CD4-positive, alpha-beta T cell treated with Interleukin-17A for 1 hour (primary cell): ENCODE results near the gene ZNF282.

Experiments
- DNase-seq: peaks from one replicate; pipeline ENCODE4 v3.0.0-alpha.2; 2020

The ZNF282 gene

DNA sequence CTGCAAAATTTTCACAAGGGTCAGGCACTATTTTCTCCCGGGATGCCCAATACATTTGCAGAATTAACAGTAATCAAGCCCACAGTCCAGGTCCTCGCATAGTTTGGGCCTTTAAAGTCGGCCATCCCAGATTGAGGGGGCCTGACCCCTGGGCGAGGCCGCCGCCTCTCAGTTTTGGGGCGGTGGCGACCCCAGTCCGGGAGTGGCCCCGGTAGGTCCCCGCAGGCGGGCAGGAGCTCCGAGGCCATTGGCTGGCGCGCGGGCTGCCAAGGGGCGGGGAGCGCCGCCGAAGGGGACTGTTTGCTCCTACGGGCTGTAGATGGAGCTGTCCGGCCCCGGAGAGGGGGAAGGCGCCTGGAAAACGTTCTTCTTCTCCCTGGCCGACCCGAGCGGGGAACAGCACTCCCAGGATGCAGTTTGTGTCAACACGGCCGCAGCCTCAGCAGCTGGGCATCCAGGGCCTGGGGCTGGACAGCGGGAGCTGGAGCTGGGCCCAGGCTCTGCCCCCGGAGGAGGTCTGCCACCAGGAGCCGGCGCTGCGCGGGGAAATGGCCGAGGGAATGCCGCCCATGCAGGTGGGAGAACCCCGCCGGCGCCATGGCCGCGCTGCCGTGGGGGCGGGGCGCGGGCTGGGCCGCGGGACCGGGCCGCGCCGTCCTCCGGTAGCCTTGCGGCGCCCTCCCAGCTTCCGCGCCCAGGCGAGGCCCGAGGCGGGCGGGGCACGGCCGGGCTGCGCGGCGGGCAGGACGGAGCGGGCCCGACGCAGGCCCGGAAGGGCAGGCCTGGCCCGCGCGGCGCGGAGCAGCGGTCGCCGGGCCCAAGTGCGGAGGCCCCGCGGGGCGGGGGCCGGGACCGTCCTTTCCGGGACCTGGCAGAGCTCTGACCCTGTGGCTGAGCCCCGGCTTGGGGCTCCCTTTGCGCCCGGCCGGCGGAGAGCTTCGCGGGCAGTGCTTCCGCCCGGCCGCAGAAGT, at the start of gene ZNF282:
TSS of gene ZNF282 (plus strand) at position 367 of the 971 bp plus-strand sequence. CDS start at position 411, 44 bp downstream.
- peak; percentile 64 for DNase-seq

DNA sequence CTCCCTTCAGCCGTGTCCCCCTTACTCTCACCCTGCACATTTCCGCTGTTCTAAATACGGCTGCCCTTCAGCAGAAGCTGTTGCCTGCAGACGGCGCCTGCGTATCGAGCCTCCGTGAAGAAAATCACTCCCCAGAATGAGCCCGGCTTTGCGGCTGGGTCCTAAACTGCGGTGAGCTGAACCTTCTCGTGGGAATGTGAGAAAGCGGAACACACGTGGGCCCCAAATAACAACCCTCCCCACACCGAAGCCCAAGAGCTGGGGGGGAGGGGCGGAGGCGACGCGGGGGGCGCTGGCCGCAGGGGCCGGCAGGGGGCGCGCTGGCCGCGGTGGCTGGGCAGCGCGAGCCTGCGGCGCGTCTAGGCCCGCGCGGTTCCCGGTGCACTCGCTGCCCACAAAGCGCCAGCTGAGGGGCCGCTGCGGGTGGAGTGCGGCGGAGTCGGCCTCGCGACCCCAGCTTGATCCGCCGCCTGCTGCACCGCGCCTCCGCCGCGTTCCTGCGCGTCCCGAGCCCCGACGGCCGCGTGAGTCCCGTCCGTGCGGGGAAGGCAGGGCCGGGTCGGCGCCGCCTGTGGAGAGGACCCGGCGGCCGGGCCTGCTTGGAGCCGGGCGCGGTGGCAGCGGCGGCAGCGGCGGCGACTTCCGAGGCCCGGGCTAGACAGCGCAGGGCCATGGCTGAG, 48.1 kb upstream of the ZNF282 start, which contains the start of gene ZNF398:
TSS of gene ZNF398 (plus strand) at position 382 of the 680 bp plus-strand sequence. CDS start at position 672, 290 bp downstream.
- peak; percentile 89 for DNase-seq

GRCh38 chr7:149147752-149148653, 47.3 kb upstream of the ZNF282 start:
- DNase-seq = peak; percentile 62

DNA sequence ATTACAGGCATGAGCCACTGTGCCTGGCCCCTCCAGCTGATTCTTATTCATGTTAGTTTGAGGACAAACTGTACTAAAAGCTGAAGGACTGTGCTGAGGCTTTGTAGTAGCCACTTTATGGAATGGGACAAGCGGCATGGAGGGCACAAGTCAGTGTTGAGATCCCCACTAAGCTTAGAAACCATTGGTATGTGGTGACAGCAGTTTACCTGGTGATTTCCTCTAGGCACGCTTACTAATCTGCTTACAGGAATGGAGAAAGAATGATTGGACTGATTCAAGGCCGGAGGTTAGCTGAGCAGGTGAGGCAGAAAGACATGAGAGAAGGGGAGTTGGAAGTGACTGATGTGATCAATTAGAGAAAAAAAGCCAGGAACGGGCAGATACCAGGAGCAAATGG, 44.4 kb upstream of the ZNF282 start:
- no peak for DNase-seq

DNA sequence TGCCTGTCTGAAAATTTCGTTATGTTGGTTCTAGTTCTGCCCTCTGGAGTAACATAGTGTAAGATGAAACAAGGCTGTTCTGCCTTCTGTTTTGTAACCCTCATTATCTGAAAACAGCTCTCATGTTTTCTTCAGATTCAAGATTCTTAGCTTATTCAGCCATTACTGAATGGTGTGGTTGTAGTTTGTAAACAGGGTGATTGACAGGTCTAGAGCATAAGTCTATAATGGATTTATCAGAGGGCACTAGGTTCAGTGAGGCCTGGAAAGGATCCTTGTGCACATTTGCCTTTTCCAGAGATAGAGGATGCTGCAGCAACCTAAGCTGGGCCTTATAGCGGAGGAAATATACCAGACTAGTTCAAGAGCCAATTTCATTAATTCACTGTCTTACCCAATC, 42.0 kb upstream of the ZNF282 start:
- no peak for DNase-seq

GRCh38 chr7:149154056-149154455, 41.3 kb upstream of the ZNF282 start:
- DNase-seq = no peak

GRCh38 chr7:149156898-149157297, 38.4 kb upstream of the ZNF282 start:
- DNase-seq = no peak

DNA sequence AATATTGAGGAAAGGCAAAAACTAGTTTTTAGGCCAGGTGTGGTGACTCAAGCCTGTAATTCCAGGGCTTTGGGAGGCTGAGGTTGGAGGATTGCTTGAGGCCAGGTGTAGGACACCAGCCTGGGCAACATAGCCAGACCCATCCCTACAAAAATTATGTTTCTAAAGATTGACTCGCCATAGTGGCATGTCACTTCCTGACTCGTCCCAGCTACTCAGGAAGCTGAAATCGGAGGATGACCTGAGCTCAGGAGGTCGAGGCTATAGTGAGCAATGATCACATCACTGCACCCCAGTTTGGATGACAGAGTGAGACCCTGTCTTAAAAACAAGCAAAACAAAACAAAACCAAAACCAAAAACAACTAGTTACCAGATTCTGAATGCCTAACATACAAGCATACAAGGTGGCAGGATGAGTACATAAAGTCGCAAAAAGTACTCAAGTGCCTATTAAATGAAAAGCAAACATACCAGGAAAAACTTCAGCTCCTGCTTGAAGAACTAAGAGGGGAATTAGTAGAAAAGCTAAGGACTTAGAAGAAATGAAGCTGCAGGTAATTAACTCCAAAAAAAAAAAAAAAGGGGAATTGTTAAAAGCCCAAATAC, 34.0 kb upstream of the ZNF282 start:
- no peak for DNase-seq

GRCh38 chr7:149166142-149166541, 29.2 kb upstream of the ZNF282 start:
- no peak for DNase-seq

GRCh38 chr7:149166630-149167352, 28.6 kb upstream of the ZNF282 start:
- no peak for DNase-seq

- no peak for DNase-seq
Observed at GRCh38 chr7:149171892-149172533, 23.3 kb upstream of the ZNF282 start.

DNA sequence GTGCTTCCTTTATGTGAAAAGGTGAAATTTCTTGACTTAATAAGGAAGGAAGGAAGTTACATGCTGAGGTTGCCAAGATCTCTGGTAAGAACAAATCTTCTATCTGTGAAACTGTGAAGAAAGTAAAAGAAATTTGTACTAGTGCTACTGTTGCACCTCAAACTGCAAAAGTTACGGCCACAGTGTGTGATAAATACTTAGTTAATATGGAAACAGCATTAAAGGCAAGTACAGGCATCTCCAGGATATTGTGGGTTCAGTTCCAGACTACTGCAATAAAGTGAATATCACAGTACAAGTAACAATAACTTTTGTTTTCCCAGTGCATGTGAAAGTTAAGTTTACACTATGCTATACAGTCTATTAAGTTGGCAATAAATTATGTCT, 22.8 kb upstream of the ZNF282 start:
- DNase-seq = no peak

- DNase-seq = no peak
Observed at GRCh38 chr7:149175150-149175549, 20.2 kb upstream of the ZNF282 start.

DNA sequence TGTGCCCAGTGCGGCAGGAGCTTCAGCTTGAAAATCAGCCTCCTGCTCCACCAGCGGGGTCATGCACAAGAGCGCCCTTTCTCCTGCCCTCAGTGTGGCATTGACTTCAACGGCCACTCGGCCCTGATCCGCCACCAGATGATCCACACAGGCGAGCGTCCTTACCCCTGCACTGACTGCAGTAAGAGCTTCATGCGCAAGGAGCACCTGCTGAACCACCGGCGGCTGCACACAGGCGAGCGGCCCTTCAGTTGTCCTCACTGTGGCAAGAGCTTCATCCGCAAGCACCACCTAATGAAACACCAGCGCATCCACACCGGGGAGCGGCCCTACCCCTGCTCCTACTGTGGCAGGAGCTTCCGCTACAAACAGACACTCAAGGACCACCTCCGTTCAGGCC, 16.1 kb upstream of the ZNF282 start:
- no peak for DNase-seq

GRCh38 chr7:149180722-149181449, 14.5 kb upstream of the ZNF282 start:
- no peak for DNase-seq

DNA sequence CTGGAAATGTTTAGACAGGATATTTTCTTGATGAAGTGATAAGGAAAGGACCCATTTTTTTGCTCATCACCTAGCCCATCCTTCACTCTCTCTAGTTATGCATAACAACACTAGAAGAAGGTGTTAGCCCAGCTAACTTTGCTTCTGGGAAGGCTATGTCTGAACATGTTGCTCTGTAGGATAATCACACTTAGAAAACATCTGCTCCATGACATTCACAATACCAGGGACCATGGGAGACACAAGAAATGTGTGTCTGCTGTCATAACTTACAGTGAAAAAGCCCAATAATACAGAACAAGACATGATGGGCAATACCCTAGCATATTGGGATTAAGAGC, 13.9 kb upstream of the ZNF282 start:
- no peak for DNase-seq

- no peak for DNase-seq
Observed at GRCh38 chr7:149184274-149184673, 11.1 kb upstream of the ZNF282 start.

DNA sequence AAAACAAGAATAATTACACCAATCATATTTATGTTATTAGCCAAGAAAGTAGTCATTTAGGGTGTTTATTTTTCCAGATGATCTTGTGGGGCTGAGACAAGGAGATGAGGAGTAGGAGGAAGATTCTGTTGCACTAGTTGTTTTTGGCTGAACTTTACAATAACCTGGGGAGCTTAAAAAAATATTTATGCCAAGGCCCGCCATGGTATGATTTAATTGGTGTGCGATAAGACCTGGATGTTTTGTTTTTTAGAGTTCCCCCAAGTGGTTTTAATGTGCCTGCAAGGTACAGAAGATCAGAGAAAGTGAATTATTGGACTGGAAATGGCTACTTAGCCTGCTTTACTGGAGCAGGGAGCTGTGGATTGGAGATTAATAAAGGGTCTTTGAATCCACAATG, 7.1 kb upstream of the ZNF282 start:
- no peak for DNase-seq

- DNase-seq = no peak
Observed at GRCh38 chr7:149188637-149189259, 6.6 kb upstream of the ZNF282 start.

GRCh38 chr7:149191851-149192250, 3.5 kb upstream of the ZNF282 start:
- DNase-seq = no peak
